Measurements from ENCODE around the gene TMEM150A. TPM values are rescaled to one million over a fixed set of nuclear protein-coding genes. Genes with fewer than 3 reads are reported as not detected.

TMEM150A gene
- polyA plus RNA-seq, 1 donor from 2014 or later = 8.4 TPM

DNA sequence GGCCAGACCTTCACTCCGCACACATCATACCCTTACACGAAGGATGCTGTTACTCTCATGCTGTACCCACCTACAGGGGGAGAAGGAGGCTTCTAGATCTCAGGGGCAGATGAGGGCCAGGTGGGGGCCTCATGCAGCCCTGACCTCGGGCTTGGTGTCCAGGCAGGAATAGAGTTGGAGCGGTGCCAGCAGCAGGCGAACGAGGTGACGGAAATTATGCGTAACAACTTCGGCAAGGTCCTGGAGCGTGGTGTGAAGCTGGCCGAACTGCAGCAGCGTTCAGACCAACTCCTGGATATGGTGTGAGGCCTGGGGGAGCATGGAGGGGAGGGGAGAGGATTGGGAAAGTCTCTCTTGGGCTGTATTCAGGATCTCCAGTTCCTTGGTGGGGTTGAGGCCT is 10.9 kb downstream of the TMEM150A start:
- no peaks in the 10 kb centered on the region for H3K9me2 ChIP-seq (ENCODE audit: insufficient read depth, low read length)
- peaks cover 10% of the 10 kb centered on the region for H3K79me2 ChIP-seq (replicated peaks; ENCODE audit: insufficient read depth, low read length)
- no peak overlapping the region for H3K27ac ChIP-seq (ENCODE audit: low read length)
- H3K36me3 ChIP-seq (ENCODE audit: insufficient read depth, low read length) = no peaks in the 10 kb centered on the region
- H3K9ac ChIP-seq (ENCODE audit: low read length) = no peak overlapping the region
- H3F3A ChIP-seq (ENCODE audit: insufficient read depth, low read length, poor library complexity, severe bottlenecking) = no peaks in the 10 kb centered on the region
- no peak overlapping the region for H3K4me2 ChIP-seq (ENCODE audit: low read length)
- no peaks in the 10 kb centered on the region for H3K9me3 ChIP-seq (ENCODE audit: low read length)
- TF ChIP-seq POLR2AphosphoS5 (IDR thresholded peaks at IDR 0.05) (no peak), MXI1 (conservative IDR thresholded peaks at IDR 0.05; ENCODE audit: poor library complexity, severe bottlenecking) (no peak), EZH2 (IDR thresholded peaks at IDR 0.05; ENCODE audit: borderline replicate concordance, insufficient read depth, low read length, poor library complexity, severe bottlenecking) (no peak), SMC3 (conservative IDR thresholded peaks at IDR 0.05; ENCODE audit: poor library complexity) (no peak), EP300 (conservative IDR thresholded peaks at IDR 0.05; ENCODE audit: poor library complexity, severe bottlenecking) (no peak), TAF1 (IDR thresholded peaks at IDR 0.05; ENCODE audit: low read depth) (no peak), RAD21 (conservative IDR thresholded peaks at IDR 0.05) (no peak)
- TF ChIP-seq, protein P1, sequence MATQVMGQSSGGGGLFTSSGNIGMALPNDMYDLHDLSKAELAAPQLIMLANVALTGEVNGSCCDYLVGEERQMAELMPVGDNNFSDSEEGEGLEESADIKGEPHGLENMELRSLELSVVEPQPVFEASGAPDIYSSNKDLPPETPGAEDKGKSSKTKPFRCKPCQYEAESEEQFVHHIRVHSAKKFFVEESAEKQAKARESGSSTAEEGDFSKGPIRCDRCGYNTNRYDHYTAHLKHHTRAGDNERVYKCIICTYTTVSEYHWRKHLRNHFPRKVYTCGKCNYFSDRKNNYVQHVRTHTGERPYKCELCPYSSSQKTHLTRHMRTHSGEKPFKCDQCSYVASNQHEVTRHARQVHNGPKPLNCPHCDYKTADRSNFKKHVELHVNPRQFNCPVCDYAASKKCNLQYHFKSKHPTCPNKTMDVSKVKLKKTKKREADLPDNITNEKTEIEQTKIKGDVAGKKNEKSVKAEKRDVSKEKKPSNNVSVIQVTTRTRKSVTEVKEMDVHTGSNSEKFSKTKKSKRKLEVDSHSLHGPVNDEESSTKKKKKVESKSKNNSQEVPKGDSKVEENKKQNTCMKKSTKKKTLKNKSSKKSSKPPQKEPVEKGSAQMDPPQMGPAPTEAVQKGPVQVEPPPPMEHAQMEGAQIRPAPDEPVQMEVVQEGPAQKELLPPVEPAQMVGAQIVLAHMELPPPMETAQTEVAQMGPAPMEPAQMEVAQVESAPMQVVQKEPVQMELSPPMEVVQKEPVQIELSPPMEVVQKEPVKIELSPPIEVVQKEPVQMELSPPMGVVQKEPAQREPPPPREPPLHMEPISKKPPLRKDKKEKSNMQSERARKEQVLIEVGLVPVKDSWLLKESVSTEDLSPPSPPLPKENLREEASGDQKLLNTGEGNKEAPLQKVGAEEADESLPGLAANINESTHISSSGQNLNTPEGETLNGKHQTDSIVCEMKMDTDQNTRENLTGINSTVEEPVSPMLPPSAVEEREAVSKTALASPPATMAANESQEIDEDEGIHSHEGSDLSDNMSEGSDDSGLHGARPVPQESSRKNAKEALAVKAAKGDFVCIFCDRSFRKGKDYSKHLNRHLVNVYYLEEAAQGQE (IDR thresholded peaks at IDR 0.05; ENCODE audit: borderline replicate concordance) = no peak
- TF ChIP-seq, protein P2, sequence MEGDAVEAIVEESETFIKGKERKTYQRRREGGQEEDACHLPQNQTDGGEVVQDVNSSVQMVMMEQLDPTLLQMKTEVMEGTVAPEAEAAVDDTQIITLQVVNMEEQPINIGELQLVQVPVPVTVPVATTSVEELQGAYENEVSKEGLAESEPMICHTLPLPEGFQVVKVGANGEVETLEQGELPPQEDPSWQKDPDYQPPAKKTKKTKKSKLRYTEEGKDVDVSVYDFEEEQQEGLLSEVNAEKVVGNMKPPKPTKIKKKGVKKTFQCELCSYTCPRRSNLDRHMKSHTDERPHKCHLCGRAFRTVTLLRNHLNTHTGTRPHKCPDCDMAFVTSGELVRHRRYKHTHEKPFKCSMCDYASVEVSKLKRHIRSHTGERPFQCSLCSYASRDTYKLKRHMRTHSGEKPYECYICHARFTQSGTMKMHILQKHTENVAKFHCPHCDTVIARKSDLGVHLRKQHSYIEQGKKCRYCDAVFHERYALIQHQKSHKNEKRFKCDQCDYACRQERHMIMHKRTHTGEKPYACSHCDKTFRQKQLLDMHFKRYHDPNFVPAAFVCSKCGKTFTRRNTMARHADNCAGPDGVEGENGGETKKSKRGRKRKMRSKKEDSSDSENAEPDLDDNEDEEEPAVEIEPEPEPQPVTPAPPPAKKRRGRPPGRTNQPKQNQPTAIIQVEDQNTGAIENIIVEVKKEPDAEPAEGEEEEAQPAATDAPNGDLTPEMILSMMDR (IDR thresholded peaks at IDR 0.05; ENCODE audit: poor library complexity, severe bottlenecking) = no peak
- H3K4me3 ChIP-seq (ENCODE audit: low read length) = no peak overlapping the region
- H3K27me3 ChIP-seq (ENCODE audit: insufficient read depth, low read depth, low read length) = no peaks in the 10 kb centered on the region
- no peak overlapping the region for H2AFZ ChIP-seq (ENCODE audit: low read depth, low read length)
- no peaks in the 10 kb centered on the region for H4K20me1 ChIP-seq (ENCODE audit: insufficient read depth)

DNA sequence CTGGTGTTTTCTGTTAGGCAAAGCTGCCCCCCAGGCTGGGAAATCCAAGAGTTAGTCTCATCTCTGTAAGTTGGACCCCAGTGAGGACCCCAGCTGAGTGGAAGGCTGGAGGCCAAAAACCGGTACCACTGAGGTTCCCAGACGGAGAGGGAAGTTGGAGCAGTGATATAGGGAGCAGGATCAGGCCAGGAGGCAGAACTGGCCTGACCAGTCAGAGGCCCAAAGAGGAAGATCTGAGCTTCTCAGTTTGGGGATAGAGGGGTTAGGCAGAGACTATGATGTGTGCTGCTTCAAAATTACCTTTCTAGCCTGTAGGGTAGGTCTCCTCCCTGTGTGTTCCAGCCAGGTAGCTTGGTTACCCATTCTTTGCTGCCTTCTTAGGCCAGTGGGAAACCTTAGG is 11.5 kb downstream of the TMEM150A start:
- TF ChIP-seq POLR2AphosphoS5 (IDR thresholded peaks at IDR 0.05) = no peak
- TF ChIP-seq, protein P2 (IDR thresholded peaks at IDR 0.05; ENCODE audit: poor library complexity, severe bottlenecking) = no peak
- TF ChIP-seq EZH2 (IDR thresholded peaks at IDR 0.05; ENCODE audit: borderline replicate concordance, insufficient read depth, low read length, poor library complexity, severe bottlenecking) = no peak
- TF ChIP-seq, protein P1 (IDR thresholded peaks at IDR 0.05; ENCODE audit: borderline replicate concordance) = no peak
- no peak for TF ChIP-seq TAF1 (IDR thresholded peaks at IDR 0.05; ENCODE audit: low read depth)
- Histone ChIP-seq H3K9me3 (ENCODE audit: low read length) (no peaks in the 10 kb centered on the region), H3K79me2 (replicated peaks; ENCODE audit: insufficient read depth, low read length) (peaks cover 4% of the 10 kb centered on the region), H3K27me3 (ENCODE audit: insufficient read depth, low read depth, low read length) (peaks cover 2% of the 10 kb centered on the region), H3F3A (ENCODE audit: insufficient read depth, low read length, poor library complexity, severe bottlenecking) (no peaks in the 10 kb centered on the region), H2AFZ (ENCODE audit: low read depth, low read length) (no peak overlapping the region), H3K36me3 (ENCODE audit: insufficient read depth, low read length) (no peaks in the 10 kb centered on the region), H3K27ac (ENCODE audit: low read length) (no peak overlapping the region), H3K9ac (ENCODE audit: low read length) (no peak overlapping the region), H3K9me2 (ENCODE audit: insufficient read depth, low read length) (no peaks in the 10 kb centered on the region), H3K4me2 (ENCODE audit: low read length) (no peak overlapping the region), H4K20me1 (ENCODE audit: insufficient read depth) (no peaks in the 10 kb centered on the region), H3K4me3 (ENCODE audit: low read length) (no peak overlapping the region)
